HEK293 (cell line): ENCODE results near the gene FAM110D.

Source experiments
- CTCF ChIA-PET: fragments of 350-600 bp; formaldehyde crosslinking; extraction: SDS; loops from one replicate; lab custom pipeline; 2021; ENCODE audit warnings: antibody characterized with exemption; lab: Yijun Ruan, JAX
- POLR2A ChIA-PET: fragments of 300-600 bp; formaldehyde crosslinking; extraction: SDS; loops from one replicate; lab custom pipeline; 2020; ENCODE audit warnings: antibody characterized with exemption, inconsistent platforms; lab: Yijun Ruan, JAX
- H3K27ac ChIP-seq: fragments of 200-500 bp; sonication (Bioruptor generic); 2 replicates; pipeline ENCODE4 v1.5.1; 2014; ENCODE audit warnings: low read depth, low read length, control low read depth, inconsistent platforms; ENCODE audit errors: extremely low read depth
- H3K36me3 ChIP-seq, 2 experiments: fragments of 200-500 bp in 1 of 2; sonication (Bioruptor generic) in 1 of 2; 1 replicate in 1 of 2; 2 replicates in 1 of 2; pipeline ENCODE4 v1.5.1; 2014 to 2017; ENCODE audit warnings: inconsistent platforms in 2 of 2, low read length in 2 of 2; ENCODE audit not compliant: control insufficient read depth in 2 of 2, insufficient read depth in 1 of 2
- H3K4me1 ChIP-seq: fragments of 200-500 bp; sonication (Bioruptor generic); 2 replicates; pipeline ENCODE4 v1.5.1; 2014; ENCODE audit warnings: mild to moderate bottlenecking, low read length, inconsistent platforms; ENCODE audit not compliant: control insufficient read depth, insufficient read depth
- H3K4me3 ChIP-seq: 2 replicates; pipeline ENCODE4 v1.5.1; 2011; ENCODE audit warnings: low read depth, mild to moderate bottlenecking, control low read depth, low read length, moderate library complexity
- H3K9me3 ChIP-seq: fragments of 200-500 bp; sonication (Bioruptor generic); 2 replicates; pipeline ENCODE4 v1.5.1; 2014; ENCODE audit warnings: low read depth, low read length, inconsistent platforms; ENCODE audit not compliant: control insufficient read depth, insufficient read depth
- ZBTB21 ChIP-seq: fragments of 450-650 bp; formaldehyde crosslinking; IDR thresholded peaks from 2 replicates; pipeline ENCODE4 v1.5.1; 2017; ENCODE audit warnings: missing biosample characterization, missing genetic modification characterization
- ZBTB7A ChIP-seq: fragments of 450-650 bp; formaldehyde crosslinking; IDR thresholded peaks from 2 replicates; pipeline ENCODE4 v1.5.1; 2016; ENCODE audit warnings: low read depth, missing biosample characterization, missing genetic modification characterization
- ZFP3 ChIP-seq: fragments of 450-650 bp; formaldehyde crosslinking; IDR thresholded peaks from 2 replicates; pipeline ENCODE4 v1.5.1; 2016; ENCODE audit warnings: low read depth, missing biosample characterization, missing genetic modification characterization
- ZFP41 ChIP-seq: fragments of 450-650 bp; formaldehyde crosslinking; IDR thresholded peaks from 2 replicates; pipeline ENCODE4 v1.5.1; 2016; ENCODE audit warnings: missing biosample characterization, missing genetic modification characterization, borderline replicate concordance
- ZNF112 ChIP-seq: fragments of 450-650 bp; formaldehyde crosslinking; IDR thresholded peaks from 2 replicates; pipeline ENCODE4 v1.5.0; 2017; ENCODE audit warnings: missing biosample characterization, missing genetic modification characterization
- ZNF114 ChIP-seq: fragments of 450-650 bp; formaldehyde crosslinking; IDR thresholded peaks from 2 replicates; pipeline ENCODE4 v1.5.0; 2017; ENCODE audit warnings: missing biosample characterization, missing genetic modification characterization
- ZNF157 ChIP-seq: fragments of 450-650 bp; formaldehyde crosslinking; IDR thresholded peaks from 2 replicates; pipeline ENCODE4 v1.5.1; 2016; ENCODE audit warnings: missing biosample characterization, missing genetic modification characterization
- ZNF366 ChIP-seq: fragments of 450-650 bp; formaldehyde crosslinking; conservative IDR thresholded peaks from 2 replicates; pipeline ENCODE4 v1.5.1; 2016; ENCODE audit warnings: missing biosample characterization, missing genetic modification characterization
- ZNF391 ChIP-seq: fragments of 450-650 bp; formaldehyde crosslinking; IDR thresholded peaks from 2 replicates; pipeline ENCODE4 v1.5.1; 2016; ENCODE audit warnings: low read depth, missing biosample characterization, missing genetic modification characterization, borderline replicate concordance
- ZNF394 ChIP-seq: fragments of 450-650 bp; formaldehyde crosslinking; IDR thresholded peaks from 2 replicates; pipeline ENCODE4 v1.5.1; 2016; ENCODE audit warnings: missing biosample characterization, missing genetic modification characterization, mild to moderate bottlenecking, moderate library complexity, borderline replicate concordance
- ZNF416 ChIP-seq: fragments of 450-650 bp; formaldehyde crosslinking; IDR thresholded peaks from 2 replicates; pipeline ENCODE4 v1.5.1; 2016; ENCODE audit warnings: missing biosample characterization, missing genetic modification characterization
- ZNF558 ChIP-seq: fragments of 450-650 bp; formaldehyde crosslinking; IDR thresholded peaks from 2 replicates; pipeline ENCODE4 v1.5.1; 2016; ENCODE audit warnings: missing biosample characterization, missing genetic modification characterization
- ZNF585B ChIP-seq: fragments of 450-650 bp; formaldehyde crosslinking; IDR thresholded peaks from 2 replicates; pipeline ENCODE4 v1.5.1; 2016; ENCODE audit warnings: missing biosample characterization, missing genetic modification characterization
- ZNF596 ChIP-seq: fragments of 450-650 bp; IDR thresholded peaks from 2 replicates; pipeline ENCODE4 v1.5.0; 2018; ENCODE audit warnings: missing biosample characterization, mild to moderate bottlenecking, missing genetic modification characterization, moderate library complexity
- ZNF600 ChIP-seq: fragments of 450-650 bp; formaldehyde crosslinking; IDR thresholded peaks from 2 replicates; pipeline ENCODE4 v1.5.1; 2016; ENCODE audit warnings: missing biosample characterization, missing genetic modification characterization
- ZNF792 ChIP-seq: fragments of 450-650 bp; formaldehyde crosslinking; IDR thresholded peaks from 2 replicates; pipeline ENCODE4 v1.5.1; 2016; ENCODE audit warnings: missing biosample characterization, missing genetic modification characterization
- TF ChIP-seq, protein P1 (sequence below): fragments of 450-650 bp; formaldehyde crosslinking; IDR thresholded peaks from 2 replicates; pipeline ENCODE4 v1.5.1; 2016; ENCODE audit warnings: missing biosample characterization, missing genetic modification characterization
- TF ChIP-seq, protein P2 (sequence below): fragments of 450-650 bp; formaldehyde crosslinking; IDR thresholded peaks from 2 replicates; pipeline ENCODE4; 2016; ENCODE audit warnings: missing biosample characterization, missing genetic modification characterization
- TF ChIP-seq, protein P3 (sequence below): IDR thresholded peaks from 2 replicates; pipeline ENCODE4 v1.6.1; 2011; ENCODE audit warnings: mild to moderate bottlenecking, low read depth, low read length, borderline replicate concordance
- TF ChIP-seq, protein P4 (sequence below): fragments of 450-650 bp; formaldehyde crosslinking; IDR thresholded peaks from 2 replicates; pipeline ENCODE4 v1.5.1; 2017; ENCODE audit warnings: missing biosample characterization, mild to moderate bottlenecking, missing genetic modification characterization, moderate library complexity

The FAM110D gene

DNA sequence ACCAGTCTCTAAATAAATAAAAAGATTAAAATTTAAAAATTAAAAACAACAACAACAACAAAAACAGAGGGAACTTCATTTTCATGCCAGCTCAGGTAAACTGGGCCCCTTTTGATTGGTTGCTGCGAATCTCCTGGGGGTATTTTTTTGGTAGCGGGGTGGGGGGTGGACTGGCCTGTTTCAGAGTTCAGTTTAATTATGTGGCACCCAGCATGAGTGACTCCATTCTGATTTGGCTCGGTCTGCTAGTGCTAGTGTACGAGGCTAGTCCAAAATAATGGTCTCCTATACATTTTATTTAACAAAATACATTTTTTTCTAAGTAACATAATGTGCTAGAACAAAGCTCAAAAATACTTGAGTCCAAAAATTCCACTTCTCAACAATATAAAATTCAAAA is 29.1 kb upstream of the FAM110D start (continued):
- TF ChIP-seq ZNF391 (tag by site-specific recombination) (no peak), ZNF600 (tag by site-specific recombination) (no peak), ZNF558 (no peak)

DNA sequence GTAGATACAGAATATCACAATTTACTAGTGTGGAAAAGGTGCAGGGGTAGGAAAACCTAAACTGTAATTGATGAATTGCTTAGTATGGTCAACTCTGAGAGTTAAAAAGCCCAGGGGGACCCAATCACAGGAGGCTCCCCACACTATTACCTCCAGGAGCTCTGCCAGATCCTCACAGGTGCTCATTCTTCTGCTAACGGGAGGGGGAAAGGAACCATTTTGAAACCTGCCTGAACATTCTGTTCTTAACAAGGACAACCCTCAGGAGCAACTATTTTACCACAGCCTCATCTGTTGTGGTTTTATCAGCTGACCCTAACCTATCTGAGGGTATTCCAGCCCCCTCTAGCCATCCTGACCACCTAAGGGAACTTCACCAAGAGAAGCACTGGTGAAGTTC is 28.2 kb upstream of the FAM110D start:
- Histone ChIP-seq H3K9me3 (no peaks in the 10 kb centered on the region), H3K27ac (no peak overlapping the region), H3K36me3 (no peaks in the 10 kb centered on the region), H3K4me3 (no peak overlapping the region), H3K4me1 (peaks cover 4% of the 10 kb centered on the region; the same call in 1 of the 2 replicates)
- TF ChIP-seq ZNF157 (tag by site-specific recombination) (no peak), ZNF585B (tag by site-specific recombination) (no peak), ZNF112 (no peak), ZNF596 (no peak), ZBTB21 (no peak), ZNF114 (tag by site-specific recombination) (no peak), ZNF394 (tag by site-specific recombination) (no peak), ZNF792 (tag by site-specific recombination) (no peak), ZBTB7A (tag by site-specific recombination) (no peak), ZFP41 (no peak)
- TF ChIP-seq, protein P1, sequence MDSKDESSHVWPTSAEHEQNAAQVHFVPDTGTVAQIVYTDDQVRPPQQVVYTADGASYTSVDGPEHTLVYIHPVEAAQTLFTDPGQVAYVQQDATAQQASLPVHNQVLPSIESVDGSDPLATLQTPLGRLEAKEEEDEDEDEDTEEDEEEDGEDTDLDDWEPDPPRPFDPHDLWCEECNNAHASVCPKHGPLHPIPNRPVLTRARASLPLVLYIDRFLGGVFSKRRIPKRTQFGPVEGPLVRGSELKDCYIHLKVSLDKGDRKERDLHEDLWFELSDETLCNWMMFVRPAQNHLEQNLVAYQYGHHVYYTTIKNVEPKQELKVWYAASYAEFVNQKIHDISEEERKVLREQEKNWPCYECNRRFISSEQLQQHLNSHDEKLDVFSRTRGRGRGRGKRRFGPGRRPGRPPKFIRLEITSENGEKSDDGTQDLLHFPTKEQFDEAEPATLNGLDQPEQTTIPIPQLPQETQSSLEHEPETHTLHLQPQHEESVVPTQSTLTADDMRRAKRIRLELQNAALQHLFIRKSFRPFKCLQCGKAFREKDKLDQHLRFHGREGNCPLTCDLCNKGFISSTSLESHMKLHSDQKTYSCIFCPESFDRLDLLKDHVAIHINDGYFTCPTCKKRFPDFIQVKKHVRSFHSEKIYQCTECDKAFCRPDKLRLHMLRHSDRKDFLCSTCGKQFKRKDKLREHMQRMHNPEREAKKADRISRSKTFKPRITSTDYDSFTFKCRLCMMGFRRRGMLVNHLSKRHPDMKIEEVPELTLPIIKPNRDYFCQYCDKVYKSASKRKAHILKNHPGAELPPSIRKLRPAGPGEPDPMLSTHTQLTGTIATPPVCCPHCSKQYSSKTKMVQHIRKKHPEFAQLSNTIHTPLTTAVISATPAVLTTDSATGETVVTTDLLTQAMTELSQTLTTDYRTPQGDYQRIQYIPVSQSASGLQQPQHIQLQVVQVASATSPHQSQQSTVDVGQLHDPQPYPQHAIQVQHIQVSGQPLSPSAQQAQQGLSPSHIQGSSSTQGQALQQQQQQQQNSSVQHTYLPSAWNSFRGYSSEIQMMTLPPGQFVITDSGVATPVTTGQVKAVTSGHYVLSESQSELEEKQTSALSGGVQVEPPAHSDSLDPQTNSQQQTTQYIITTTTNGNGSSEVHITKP (tag by site-specific recombination), result no peak
- TF ChIP-seq, protein P2, sequence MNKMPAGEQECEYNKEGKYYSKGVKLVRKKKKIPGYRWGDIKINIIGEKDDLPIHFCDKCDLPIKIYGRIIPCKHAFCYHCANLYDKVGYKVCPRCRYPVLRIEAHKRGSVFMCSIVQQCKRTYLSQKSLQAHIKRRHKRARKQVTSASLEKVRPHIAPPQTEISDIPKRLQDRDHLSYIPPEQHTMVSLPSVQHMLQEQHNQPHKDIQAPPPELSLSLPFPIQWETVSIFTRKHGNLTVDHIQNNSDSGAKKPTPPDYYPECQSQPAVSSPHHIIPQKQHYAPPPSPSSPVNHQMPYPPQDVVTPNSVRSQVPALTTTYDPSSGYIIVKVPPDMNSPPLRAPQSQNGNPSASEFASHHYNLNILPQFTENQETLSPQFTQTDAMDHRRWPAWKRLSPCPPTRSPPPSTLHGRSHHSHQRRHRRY, result no peak
- TF ChIP-seq, protein P3, sequence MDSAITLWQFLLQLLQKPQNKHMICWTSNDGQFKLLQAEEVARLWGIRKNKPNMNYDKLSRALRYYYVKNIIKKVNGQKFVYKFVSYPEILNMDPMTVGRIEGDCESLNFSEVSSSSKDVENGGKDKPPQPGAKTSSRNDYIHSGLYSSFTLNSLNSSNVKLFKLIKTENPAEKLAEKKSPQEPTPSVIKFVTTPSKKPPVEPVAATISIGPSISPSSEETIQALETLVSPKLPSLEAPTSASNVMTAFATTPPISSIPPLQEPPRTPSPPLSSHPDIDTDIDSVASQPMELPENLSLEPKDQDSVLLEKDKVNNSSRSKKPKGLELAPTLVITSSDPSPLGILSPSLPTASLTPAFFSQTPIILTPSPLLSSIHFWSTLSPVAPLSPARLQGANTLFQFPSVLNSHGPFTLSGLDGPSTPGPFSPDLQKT, result no peak
- CTCF ChIA-PET, result interaction anchor here (0.6 to 7.1 kb wide), 3 partner anchors 9 to 106 kb away, joined by 3 to 39 read pairs (median 8); no protein-coding TSS in a partner anchor
- POLR2A ChIA-PET, result interaction anchor here (0.6 kb wide), 1 partner anchor 36 kb away, joined by 4 read pairs; no protein-coding TSS in a partner anchor

DNA sequence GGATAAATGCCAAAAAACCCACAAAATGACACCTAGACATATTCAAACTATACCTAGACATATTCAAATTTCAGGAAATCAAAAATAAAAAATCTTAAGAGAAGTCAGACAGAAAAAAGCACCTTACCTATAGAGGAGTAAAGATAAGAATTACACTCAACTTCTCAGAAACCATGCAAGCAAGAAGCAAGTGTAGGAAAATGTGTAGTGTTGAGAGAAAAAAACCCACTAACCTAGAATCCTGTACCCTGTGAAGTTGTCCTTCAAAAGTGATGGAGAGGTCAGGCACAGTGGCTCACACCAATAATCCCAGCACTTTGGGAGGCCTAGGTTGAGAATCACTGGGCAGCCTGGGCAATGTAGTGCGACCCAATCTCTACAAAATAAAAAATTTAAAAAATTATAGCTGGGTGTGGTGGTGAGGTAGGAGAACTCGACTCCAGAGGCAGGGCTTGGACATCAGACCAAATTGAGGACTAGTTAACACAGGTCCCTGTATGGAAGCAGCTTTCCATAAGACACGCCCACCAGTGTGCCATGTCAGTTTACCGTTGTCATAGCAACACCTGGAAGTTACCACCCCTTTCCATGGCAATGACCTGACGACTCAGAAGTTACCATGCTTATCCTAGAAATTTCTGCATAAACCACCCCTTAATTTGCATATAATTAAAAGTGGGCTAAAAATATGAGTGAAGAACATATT is 26.6 kb upstream of the FAM110D start:
- Histone ChIP-seq H3K36me3 (no peaks in the 10 kb centered on the region), H3K4me1 (no peaks in the 10 kb centered on the region), H3K27ac (no peak overlapping the region), H3K4me3 (no peak overlapping the region), H3K9me3 (no peaks in the 10 kb centered on the region)
- POLR2A ChIA-PET, result no interaction called here
- CTCF ChIA-PET, result interaction anchor here (1.1 kb wide), 1 partner anchor 13 kb away, joined by 6 read pairs; no protein-coding TSS in a partner anchor
- TF ChIP-seq ZNF366 (tag by site-specific recombination) (no peak), ZFP3 (tag by site-specific recombination) (no peak), ZNF416 (tag by site-specific recombination) (no peak)
- TF ChIP-seq, protein P3, result no peak
- TF ChIP-seq, protein P4, sequence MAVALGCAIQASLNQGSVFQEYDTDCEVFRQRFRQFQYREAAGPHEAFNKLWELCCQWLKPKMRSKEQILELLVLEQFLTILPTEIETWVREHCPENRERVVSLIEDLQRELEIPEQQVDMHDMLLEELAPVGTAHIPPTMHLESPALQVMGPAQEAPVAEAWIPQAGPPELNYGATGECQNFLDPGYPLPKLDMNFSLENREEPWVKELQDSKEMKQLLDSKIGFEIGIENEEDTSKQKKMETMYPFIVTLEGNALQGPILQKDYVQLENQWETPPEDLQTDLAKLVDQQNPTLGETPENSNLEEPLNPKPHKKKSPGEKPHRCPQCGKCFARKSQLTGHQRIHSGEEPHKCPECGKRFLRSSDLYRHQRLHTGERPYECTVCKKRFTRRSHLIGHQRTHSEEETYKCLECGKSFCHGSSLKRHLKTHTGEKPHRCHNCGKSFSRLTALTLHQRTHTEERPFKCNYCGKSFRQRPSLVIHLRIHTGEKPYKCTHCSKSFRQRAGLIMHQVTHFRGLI (tag by site-specific recombination), result no peak
- TF ChIP-seq, protein P1 (tag by site-specific recombination), result no peak
